Measurements from ENCODE around the gene ARID1B. TPM values are rescaled to one million over a fixed set of nuclear protein-coding genes. Genes with fewer than 3 reads are reported as not detected.

ARID1B gene
- total RNA-seq, 1 donor from 2014 or later = 47.3 TPM

DNA sequence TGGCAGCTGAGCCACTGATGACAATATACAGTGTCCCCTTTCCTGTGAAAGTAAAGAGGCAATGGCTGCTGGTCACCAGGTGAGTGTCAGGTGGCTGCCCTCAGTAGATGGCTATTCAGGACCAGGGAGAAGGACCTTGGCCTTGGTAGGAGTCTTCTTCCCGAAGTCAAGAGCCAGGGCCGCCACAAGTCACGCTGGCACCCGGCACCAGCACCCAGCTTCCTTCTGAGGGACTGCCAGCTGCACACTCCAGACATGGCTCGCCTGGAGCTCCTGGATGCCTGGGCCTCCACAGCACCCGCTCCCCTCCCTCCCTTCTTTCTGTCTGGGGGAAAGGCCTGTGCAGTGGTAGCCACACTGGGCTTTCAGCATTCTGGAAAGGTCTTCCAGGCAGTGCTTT, 419.2 kb downstream of the ARID1B start:
- no peak overlapping the region for H3K4me3 ChIP-seq (ENCODE audit: low read depth, low read length)
- TF ChIP-seq, protein P1, sequence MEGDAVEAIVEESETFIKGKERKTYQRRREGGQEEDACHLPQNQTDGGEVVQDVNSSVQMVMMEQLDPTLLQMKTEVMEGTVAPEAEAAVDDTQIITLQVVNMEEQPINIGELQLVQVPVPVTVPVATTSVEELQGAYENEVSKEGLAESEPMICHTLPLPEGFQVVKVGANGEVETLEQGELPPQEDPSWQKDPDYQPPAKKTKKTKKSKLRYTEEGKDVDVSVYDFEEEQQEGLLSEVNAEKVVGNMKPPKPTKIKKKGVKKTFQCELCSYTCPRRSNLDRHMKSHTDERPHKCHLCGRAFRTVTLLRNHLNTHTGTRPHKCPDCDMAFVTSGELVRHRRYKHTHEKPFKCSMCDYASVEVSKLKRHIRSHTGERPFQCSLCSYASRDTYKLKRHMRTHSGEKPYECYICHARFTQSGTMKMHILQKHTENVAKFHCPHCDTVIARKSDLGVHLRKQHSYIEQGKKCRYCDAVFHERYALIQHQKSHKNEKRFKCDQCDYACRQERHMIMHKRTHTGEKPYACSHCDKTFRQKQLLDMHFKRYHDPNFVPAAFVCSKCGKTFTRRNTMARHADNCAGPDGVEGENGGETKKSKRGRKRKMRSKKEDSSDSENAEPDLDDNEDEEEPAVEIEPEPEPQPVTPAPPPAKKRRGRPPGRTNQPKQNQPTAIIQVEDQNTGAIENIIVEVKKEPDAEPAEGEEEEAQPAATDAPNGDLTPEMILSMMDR (IDR thresholded peaks at IDR 0.05; ENCODE audit: insufficient read depth, low read length, poor library complexity, severe bottlenecking) = no peak
- H3K27me3 ChIP-seq (ENCODE audit: control insufficient read depth, insufficient read depth, low read length) = no peaks in the 10 kb centered on the region
- H3K36me3 ChIP-seq (ENCODE audit: control insufficient read depth, insufficient read depth, low read length) = peaks cover 2% of the 10 kb centered on the region
- DNase-seq (ENCODE audit: low read depth) = no peak

DNA sequence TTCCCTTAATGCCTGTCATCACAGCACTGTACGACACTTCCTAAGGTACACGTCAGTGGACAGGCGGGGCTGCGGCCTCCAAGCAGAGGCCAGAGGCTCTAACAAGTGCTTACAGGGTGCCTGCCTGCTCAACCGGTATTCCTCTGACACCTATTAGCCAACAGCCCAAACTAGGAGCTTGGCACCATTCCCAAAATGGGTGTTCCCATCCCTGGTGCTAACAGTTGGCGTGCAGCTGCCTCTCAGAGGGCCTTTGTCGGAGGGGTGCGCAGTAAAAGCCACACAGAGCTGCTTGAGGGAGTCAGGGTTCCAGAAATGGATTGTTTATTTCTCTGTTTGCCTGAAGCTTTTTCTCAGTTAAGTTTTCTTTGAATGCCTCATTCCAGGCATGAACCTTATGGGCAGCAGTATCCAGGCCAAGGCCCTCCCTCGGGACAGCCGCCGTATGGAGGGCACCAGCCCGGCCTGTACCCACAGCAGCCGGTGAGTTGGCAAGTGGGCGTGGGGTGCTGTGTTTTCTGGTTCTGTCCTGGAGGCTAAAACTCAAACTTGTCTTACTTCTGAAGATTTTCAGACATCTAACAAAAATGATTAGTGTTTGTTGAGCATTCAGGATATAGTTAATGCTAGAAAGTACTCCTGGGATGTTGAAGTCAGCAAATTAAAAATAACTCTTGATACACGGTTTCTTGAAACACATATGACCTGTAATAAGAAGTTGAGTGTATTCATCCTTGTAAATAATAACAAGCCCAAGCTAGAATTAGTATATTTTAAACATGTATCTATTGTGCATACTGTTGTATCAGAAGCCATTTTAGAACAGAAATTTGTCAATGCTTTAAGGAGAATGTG, 421.5 kb downstream of the ARID1B start:
- peaks cover 2% of the 10 kb centered on the region for H3K36me3 ChIP-seq (ENCODE audit: control insufficient read depth, insufficient read depth, low read length)
- TF ChIP-seq, protein P1 (IDR thresholded peaks at IDR 0.05; ENCODE audit: insufficient read depth, low read length, poor library complexity, severe bottlenecking) = no peak
- H3K4me3 ChIP-seq (ENCODE audit: low read depth, low read length) = no peak overlapping the region
- no peaks in the 10 kb centered on the region for H3K27me3 ChIP-seq (ENCODE audit: control insufficient read depth, insufficient read depth, low read length)
- DNase-seq (ENCODE audit: low read depth) = peak; percentile 37

DNA sequence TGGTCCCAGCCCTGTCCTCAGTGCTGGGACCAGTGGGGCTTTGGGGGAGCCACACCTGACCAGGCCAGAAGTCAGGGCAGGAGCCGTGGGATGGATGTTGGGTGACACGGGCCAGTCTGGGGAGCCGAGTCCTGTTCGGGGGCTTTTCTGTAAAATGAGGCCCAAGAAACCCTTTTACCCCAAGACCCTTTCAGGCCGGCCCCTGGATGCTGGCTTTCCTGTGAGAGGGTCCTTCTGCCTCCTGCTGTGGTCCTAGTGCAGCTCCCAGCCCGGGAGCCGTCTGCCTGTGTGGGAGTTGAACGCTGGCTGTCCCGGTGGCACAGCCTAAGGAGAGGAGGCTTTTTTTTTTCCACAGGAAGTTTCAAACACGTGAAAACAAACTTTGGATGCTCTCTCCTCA, 422.9 kb downstream of the ARID1B start:
- no peak for DNase-seq (ENCODE audit: low read depth)
- H3K4me3 ChIP-seq (ENCODE audit: low read depth, low read length) = no peak overlapping the region
- peaks cover 2% of the 10 kb centered on the region for H3K36me3 ChIP-seq (ENCODE audit: control insufficient read depth, insufficient read depth, low read length)
- TF ChIP-seq, protein P1 (IDR thresholded peaks at IDR 0.05; ENCODE audit: insufficient read depth, low read length, poor library complexity, severe bottlenecking) = no peak
- no peaks in the 10 kb centered on the region for H3K27me3 ChIP-seq (ENCODE audit: control insufficient read depth, insufficient read depth, low read length)

DNA sequence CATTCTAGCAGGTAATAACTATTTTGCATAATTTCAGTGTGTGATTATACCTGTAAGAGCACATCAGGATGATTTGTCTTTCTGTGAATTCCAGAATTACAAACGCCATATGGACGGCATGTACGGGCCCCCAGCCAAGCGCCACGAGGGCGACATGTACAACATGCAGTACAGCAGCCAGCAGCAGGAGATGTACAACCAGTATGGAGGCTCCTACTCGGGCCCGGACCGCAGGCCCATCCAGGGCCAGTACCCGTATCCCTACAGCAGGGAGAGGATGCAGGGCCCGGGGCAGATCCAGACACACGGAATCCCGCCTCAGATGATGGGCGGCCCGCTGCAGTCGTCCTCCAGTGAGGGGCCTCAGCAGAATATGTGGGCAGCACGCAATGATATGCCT, 423.4 kb downstream of the ARID1B start:
- DNase-seq (ENCODE audit: low read depth) = no peak
- no peaks in the 10 kb centered on the region for H3K27me3 ChIP-seq (ENCODE audit: control insufficient read depth, insufficient read depth, low read length)
- TF ChIP-seq, protein P1 (IDR thresholded peaks at IDR 0.05; ENCODE audit: insufficient read depth, low read length, poor library complexity, severe bottlenecking) = no peak

DNA sequence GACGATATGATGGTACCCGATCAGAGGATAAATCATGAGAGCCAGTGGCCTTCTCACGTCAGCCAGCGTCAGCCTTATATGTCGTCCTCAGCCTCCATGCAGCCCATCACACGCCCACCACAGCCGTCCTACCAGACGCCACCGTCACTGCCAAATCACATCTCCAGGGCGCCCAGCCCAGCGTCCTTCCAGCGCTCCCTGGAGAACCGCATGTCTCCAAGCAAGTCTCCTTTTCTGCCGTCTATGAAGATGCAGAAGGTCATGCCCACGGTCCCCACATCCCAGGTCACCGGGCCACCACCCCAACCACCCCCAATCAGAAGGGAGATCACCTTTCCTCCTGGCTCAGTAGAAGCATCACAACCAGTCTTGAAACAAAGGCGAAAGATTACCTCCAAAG, 423.9 kb downstream of the ARID1B start:
- TF ChIP-seq, protein P1 (IDR thresholded peaks at IDR 0.05; ENCODE audit: insufficient read depth, low read length, poor library complexity, severe bottlenecking) = no peak
- no peak overlapping the region for H3K4me3 ChIP-seq (ENCODE audit: low read depth, low read length)
- H3K36me3 ChIP-seq (ENCODE audit: control insufficient read depth, insufficient read depth, low read length) = peaks cover 2% of the 10 kb centered on the region

More for the DNA sequence above, 423.4 kb downstream of the ARID1B start:
- Histone ChIP-seq H3K4me3 (ENCODE audit: low read depth, low read length) (no peak overlapping the region), H3K36me3 (ENCODE audit: control insufficient read depth, insufficient read depth, low read length) (peaks cover 2% of the 10 kb centered on the region)

More for the DNA sequence above, 423.9 kb downstream of the ARID1B start:
- DNase-seq (ENCODE audit: low read depth) = no peak
- H3K27me3 ChIP-seq (ENCODE audit: control insufficient read depth, insufficient read depth, low read length) = no peaks in the 10 kb centered on the region
